HG03196 (cell line): ENCODE results near the gene PHPT1.
A peak's percentile ranks its signal among the peaks of the same experiment; 100 is the strongest.

Source experiments
- ATAC-seq: cut with Tn5 transposase; IDR thresholded peaks from one replicate; pipeline ENCODE4 v1.9.1; 2021; ENCODE audit not compliant: unreplicated experiment

PHPT1 gene

DNA sequence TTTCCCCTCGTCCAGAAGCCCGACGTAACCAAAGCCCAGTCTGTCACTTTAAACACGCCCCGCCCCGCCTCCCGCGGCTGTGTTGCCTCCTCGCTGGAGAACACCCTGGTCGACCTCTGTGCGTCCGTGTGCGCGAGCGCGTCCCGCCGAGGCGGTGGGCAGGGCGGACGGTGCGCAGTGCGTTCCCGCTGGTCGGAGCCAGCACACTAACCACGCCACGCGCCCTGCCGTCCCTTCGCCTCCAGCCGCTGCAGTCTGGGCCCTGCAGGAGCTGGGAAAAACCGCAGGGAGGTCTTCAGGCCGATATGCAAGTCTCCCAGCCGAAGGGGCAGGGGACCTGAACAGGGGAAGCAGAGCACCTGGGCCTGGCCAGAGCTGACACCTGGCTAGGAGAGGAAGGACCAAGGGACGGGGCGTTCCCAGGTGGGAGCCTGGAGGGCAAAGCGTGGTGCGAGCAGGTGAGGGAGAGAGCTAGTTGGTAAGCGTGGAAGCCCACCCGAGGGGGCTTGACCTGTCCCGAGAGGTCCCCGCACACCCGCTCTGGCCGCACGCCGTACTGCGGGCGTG, 1.3 kb upstream of the PHPT1 start:
- ATAC-seq, result peak; percentile 26

- ATAC-seq, result no peak
These were observed 694 bp upstream of the PHPT1 start for GRCh38 chr9:136848393-136849037.

DNA sequence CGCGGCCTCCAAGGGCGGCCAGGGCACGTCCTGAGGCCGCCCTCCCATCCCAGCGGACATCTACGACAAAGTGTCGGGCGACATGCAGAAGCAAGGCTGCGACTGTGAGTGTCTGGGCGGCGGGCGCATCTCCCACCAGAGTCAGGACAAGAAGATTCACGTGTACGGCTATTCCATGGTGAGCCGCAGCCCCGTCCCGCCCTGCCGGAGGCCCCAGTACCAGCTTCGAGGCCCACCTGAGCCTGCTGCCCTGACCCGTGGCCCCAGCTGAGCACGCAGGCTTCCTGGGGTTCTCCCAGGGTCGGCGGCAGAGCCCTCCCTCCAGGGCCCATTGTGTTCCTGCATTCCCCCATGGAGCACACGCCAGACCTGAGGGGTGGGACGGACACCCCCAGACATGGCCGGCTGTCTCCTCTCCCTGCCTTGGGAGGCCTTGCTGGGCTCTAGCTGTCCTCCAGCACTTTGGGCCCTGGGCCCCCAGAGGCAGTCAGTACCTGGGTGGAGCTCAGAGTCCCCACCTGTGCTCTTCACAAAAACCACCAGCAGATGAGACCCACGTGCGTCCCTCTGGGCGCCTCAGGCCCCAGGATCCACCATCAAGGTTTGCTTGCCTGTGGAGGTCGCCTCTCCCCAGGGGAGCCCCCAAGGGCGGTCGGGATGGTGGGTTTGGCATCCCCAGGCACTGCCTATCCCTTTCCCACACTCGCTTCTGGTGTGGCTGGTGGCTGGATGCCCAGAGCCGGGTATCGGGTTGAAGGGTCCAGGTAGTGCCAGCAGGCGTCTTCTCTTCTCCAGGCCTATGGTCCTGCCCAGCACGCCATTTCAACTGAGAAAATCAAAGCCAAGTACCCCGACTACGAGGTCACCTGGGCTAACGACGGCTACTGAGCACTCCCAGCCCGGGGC, 1.0 kb downstream of the PHPT1 start:
- ATAC-seq, result no peak

- no peak for ATAC-seq
These were observed 1.9 kb downstream of the PHPT1 start for GRCh38 chr9:136850866-136851775.

GRCh38 chr9:136851941-136852663, 2.9 kb downstream of the PHPT1 start, which contains the start of gene MAMDC4:
Gene MAMDC4 (plus strand): TSS chr9:136852346. CDS start chr9:136852417, 71 bp downstream.
- ATAC-seq, result no peak

GRCh38 chr9:136852664-136853595, 3.7 kb downstream of the PHPT1 start:
- ATAC-seq, result no peak

DNA sequence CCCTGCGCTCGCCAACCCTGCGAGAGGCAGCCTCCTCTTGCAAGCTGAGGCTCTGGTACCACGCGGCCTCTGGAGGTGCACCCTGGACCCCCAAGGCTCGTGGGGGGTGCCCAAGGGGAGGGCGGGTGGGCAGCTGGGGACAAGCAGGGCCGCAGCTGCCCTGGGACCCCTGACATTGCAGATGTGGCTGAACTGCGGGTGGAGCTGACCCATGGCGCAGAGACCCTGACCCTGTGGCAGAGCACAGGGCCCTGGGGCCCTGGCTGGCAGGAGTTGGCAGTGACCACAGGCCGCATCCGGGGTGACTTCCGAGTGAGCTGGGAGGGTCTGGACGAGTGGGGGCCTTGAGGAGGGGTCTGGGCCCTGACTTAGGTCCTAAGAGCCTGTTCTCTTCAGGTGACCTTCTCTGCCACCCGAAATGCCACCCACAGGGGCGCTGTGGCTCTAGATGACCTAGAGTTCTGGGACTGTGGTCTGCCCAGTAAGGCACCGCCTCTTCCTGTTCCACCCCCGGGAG, 4.4 kb downstream of the PHPT1 start:
- no peak for ATAC-seq

DNA sequence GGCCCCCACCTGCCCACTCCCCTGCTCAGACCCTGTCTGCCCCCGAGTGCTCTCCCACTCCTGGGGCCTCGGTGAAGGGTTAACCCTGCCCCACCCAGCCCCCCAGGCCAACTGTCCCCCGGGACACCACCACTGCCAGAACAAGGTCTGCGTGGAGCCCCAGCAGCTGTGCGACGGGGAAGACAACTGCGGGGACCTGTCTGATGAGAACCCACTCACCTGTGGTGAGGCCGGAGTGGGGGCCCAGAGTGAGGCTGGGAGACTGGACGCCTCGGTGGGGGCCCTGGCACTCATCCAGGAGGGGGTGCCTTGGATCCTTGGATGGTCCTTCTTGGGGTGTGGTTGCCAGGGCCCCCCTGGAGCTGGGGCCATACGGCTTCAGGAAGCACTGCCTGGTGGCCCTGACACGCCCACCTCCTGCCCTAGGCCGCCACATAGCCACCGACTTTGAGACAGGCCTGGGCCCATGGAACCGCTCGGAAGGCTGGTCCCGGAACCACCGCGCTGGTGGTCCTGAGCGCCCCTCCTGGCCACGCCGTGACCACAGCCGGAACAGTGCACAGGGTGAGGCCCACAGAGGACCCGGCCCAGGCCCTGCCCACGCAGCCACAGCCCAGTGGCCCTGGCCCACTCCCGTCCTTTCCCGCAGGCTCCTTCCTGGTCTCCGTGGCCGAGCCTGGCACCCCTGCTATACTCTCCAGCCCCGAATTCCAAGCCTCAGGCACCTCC, 5.1 kb downstream of the PHPT1 start:
- ATAC-seq, result no peak

- no peak for ATAC-seq
These were observed 5.7 kb downstream of the PHPT1 start for GRCh38 chr9:136854842-136855460.

DNA sequence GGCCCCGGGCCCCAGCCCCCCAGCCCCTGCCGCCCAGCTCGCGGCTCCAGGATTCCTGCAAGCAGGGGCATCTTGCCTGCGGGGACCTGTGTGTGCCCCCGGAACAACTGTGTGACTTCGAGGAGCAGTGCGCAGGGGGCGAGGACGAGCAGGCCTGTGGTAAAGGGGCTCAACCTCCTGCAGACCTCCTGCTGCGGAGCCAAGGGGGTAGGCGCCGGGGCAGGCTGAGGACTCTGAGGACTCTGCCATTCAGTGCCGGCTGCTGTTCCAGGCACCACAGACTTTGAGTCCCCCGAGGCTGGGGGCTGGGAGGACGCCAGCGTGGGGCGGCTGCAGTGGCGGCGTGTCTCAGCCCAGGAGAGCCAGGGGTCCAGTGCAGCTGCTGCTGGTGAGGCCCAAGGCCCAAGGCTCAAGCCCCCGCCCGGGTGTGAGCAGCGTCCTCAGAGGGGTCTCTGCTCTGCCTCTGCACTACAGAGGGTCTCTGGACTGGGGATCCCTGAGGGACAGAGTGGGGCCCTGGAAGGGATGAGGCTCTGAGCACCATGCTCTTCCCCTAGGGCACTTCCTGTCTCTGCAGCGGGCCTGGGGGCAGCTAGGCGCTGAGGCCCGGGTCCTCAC, 6.4 kb downstream of the PHPT1 start:
- no peak for ATAC-seq

GRCh38 chr9:136856079-136856476, 6.9 kb downstream of the PHPT1 start:
- no peak for ATAC-seq

GRCh38 chr9:136856541-136857141, 7.4 kb downstream of the PHPT1 start:
- no peak for ATAC-seq

GRCh38 chr9:136857166-136857565, 8.0 kb downstream of the PHPT1 start:
- no peak for ATAC-seq

DNA sequence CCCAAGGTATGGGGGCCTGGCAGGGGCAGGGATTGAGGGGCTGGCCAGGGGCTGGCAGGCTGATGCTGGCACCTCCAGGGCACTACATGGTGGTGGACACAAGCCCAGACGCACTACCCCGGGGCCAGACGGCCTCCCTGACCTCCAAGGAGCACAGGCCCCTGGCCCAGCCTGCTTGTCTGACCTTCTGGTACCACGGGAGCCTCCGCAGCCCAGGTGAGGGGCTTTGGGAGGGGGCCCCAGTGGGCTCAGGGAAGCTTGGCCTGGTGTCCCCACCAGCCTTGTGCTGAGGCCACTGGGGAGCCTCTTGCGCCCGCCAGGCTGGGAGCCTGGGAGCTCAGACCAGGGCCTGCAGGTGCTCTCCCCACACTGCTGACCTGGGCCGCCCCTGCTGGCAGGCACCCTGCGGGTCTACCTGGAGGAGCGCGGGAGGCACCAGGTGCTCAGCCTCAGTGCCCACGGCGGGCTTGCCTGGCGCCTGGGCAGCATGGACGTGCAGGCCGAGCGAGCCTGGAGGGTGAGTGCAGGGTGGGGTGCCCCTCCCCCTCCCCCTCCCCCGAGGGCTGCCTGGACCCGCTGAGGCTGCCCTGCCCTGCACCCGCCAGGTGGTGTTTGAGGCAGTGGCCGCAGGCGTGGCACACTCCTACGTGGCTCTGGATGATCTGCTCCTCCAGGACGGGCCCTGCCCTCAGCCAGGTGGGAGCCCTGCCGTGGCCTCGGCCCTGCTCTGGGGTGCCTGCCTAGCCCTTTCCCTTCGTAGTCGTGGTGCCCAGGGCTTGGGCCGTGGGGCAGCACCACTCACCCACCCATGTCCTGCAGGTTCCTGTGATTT, 8.6 kb downstream of the PHPT1 start:
- no peak for ATAC-seq

DNA sequence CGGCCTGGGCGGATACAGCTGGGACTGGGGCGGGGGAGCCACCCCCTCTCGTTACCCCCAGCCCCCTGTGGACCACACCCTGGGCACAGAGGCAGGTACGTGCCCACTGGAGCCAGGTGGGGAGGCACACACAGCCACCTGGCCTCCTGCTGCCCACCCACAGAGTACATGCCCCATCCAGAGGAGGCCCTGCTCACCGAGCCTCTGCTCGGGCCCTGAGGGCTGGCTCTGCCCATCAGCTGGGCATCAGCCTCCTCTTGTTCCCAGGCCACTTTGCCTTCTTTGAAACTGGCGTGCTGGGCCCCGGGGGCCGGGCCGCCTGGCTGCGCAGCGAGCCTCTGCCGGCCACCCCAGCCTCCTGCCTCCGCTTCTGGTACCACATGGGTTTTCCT, 9.2 kb downstream of the PHPT1 start:
- no peak for ATAC-seq
